Stimulated activated CD4-positive, alpha-beta T cell treated with anti-CD3 and anti-CD28 coated beads, Interleukin-4, amount 100 ng/mL, for 48 hours (primary cell): ENCODE data around the gene CRP.
"Not testable (repeated sequence)": the region's sequence is repeated elsewhere in the genome, so short reads cannot be mapped to it uniquely, and the experiment has no call there.

Experiments used
- DNase-seq, 2 donors: peaks; one replicate each; pipeline ENCODE4 v3.0.0-alpha.2; 2020; ENCODE audit warnings: low read depth in 2 of 2

The CRP gene

GRCh38 chr1:159699653-159700052, 14.7 kb downstream of the CRP start:
- no peak for DNase-seq

GRCh38 chr1:159699246-159699645, 15.1 kb downstream of the CRP start:
- no peak for DNase-seq

- no peak for DNase-seq
Measured at GRCh38 chr1:159687511-159687910, 26.9 kb downstream of the CRP start.

- DNase-seq: no peak
Measured at GRCh38 chr1:159686599-159687299, 27.6 kb downstream of the CRP start.

- no peak for DNase-seq
Measured at GRCh38 chr1:159678939-159679338, 35.5 kb downstream of the CRP start.

- no peak for DNase-seq
Measured at GRCh38 chr1:159675046-159675445, 39.3 kb downstream of the CRP start.

GRCh38 chr1:159672390-159672789, 42.0 kb downstream of the CRP start:
- not testable (repeated sequence) for DNase-seq

GRCh38 chr1:159669338-159669737, 45.1 kb downstream of the CRP start:
- no peak for DNase-seq

GRCh38 chr1:159668739-159669138, 45.6 kb downstream of the CRP start:
- DNase-seq: no peak

- DNase-seq: no peak
Measured at GRCh38 chr1:159664247-159664646, 50.1 kb downstream of the CRP start.

GRCh38 chr1:159663552-159663951, 50.8 kb downstream of the CRP start:
- no peak for DNase-seq
